Epithelial cell of esophagus (primary cell): Measurements from ENCODE around the gene ANO4.
"Not testable (repeated sequence)": the region's sequence is repeated elsewhere in the genome, so short reads cannot be mapped to it uniquely, and the experiment has no call there.

Experiments
- DNase-seq: peaks from one replicate; pipeline ENCODE4 v3.0.0; 2010; ENCODE audit warnings: low read depth
- H3K4me3 ChIP-seq: 2 replicates; pipeline ENCODE4 v1.5.1; 2011; ENCODE audit warnings: mild to moderate bottlenecking, low read length, control low read depth
- TF ChIP-seq, protein P1 (sequence below): IDR thresholded peaks from 2 replicates; pipeline ENCODE4 v1.5.1; 2011; ENCODE audit warnings: low read depth, mild to moderate bottlenecking, low read length, control low read depth, inconsistent platforms; ENCODE audit not compliant: insufficient read depth; ENCODE audit errors: missing control alignments

Gene ANO4

DNA sequence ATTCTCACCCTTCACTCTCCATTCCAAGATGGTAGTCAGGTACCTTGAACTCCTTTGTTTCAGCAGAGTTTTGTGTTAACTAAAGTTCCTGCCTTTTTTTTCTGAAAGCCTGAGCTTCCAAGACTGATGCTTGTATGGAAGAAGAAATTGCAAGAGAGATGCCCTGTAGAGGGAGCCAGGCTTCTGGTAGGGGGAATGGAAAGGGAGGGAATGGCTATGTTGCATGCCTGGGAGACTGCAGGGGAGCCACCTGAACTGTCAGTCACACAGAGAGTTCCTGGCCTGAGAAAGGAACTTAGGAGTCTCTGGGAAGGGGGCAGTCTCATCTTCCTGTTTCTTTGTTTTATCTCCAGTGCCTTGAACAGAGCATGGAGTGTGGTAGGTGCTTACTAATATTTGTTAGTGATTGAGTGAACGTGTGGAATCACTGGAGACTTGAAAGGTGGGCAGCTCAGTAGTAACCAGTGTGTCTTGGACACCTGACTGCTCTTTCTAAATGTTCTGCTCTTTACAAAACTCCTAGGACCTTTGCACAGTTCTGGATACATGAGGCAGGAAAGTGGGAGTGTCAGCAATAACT is 132.2 kb downstream of the ANO4 start:
- peak; percentile 60 for DNase-seq
- TF ChIP-seq, protein P1, sequence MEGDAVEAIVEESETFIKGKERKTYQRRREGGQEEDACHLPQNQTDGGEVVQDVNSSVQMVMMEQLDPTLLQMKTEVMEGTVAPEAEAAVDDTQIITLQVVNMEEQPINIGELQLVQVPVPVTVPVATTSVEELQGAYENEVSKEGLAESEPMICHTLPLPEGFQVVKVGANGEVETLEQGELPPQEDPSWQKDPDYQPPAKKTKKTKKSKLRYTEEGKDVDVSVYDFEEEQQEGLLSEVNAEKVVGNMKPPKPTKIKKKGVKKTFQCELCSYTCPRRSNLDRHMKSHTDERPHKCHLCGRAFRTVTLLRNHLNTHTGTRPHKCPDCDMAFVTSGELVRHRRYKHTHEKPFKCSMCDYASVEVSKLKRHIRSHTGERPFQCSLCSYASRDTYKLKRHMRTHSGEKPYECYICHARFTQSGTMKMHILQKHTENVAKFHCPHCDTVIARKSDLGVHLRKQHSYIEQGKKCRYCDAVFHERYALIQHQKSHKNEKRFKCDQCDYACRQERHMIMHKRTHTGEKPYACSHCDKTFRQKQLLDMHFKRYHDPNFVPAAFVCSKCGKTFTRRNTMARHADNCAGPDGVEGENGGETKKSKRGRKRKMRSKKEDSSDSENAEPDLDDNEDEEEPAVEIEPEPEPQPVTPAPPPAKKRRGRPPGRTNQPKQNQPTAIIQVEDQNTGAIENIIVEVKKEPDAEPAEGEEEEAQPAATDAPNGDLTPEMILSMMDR, result peak; percentile 52
- no peak overlapping the region for H3K4me3 ChIP-seq

DNA sequence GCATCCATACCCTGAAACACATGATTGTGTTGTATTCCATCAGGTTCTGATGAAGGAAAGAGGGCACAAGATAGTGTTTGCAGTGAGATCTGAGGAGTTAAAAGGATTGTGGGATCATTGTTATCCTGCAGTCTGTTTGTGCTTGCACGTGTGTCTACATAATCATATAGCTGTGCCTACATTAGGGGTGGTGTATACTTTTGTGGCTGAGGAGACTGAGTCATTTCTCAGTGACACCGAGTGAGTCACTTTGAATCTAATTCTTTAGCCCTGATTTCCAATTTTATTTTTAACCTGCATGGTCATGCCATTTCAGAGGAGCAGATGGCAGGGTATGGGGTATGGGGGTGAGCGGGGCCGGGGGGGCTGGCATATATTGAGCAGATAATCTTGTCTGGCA is 133.2 kb downstream of the ANO4 start:
- peak; percentile 89 for DNase-seq
- no peak overlapping the region for H3K4me3 ChIP-seq
- TF ChIP-seq, protein P1, result no peak

- no peak for DNase-seq
- H3K4me3 ChIP-seq, result no peak overlapping the region
- TF ChIP-seq, protein P1, result no peak
Measured at GRCh38 chr12:100932571-100932970, 138.0 kb downstream of the ANO4 start.

- not testable (repeated sequence) for H3K4me3 ChIP-seq, DNase-seq
Measured at GRCh38 chr12:100933531-100933930, 139.0 kb downstream of the ANO4 start.

DNA sequence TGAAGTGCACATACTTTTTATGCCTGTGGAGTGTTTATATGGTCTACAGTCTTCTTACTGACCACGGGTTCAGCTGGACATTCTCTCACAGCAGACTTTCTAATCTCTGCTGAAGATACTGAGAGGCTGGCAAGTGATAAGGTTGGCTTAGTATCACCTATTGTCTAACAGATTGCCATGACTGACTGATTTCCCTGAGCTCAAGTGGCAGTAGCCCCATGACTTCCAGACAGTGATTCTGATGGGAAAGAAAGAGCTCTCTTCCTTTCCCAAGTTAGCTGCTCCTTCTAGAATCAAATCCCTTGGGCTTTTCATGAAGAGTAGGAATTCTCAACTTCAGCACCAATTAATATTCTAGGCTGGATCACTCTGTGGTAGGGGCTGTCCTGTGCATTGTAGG is 141.4 kb downstream of the ANO4 start:
- H3K4me3 ChIP-seq, result no peak overlapping the region
- DNase-seq, result no peak
- TF ChIP-seq, protein P1, result no peak

- H3K4me3 ChIP-seq, result no peak overlapping the region
- TF ChIP-seq, protein P1, result no peak
- DNase-seq, result peak; percentile 4
Measured at GRCh38 chr12:100936661-100937060, 142.1 kb downstream of the ANO4 start.

- H3K4me3 ChIP-seq, result no peak overlapping the region
- TF ChIP-seq, protein P1, result no peak
- no peak for DNase-seq
Measured at GRCh38 chr12:100940503-100940902, 145.9 kb downstream of the ANO4 start.
